ENCODE measurements around the gene RNASEH2A.

- TF ChIP-seq, protein P1, sequence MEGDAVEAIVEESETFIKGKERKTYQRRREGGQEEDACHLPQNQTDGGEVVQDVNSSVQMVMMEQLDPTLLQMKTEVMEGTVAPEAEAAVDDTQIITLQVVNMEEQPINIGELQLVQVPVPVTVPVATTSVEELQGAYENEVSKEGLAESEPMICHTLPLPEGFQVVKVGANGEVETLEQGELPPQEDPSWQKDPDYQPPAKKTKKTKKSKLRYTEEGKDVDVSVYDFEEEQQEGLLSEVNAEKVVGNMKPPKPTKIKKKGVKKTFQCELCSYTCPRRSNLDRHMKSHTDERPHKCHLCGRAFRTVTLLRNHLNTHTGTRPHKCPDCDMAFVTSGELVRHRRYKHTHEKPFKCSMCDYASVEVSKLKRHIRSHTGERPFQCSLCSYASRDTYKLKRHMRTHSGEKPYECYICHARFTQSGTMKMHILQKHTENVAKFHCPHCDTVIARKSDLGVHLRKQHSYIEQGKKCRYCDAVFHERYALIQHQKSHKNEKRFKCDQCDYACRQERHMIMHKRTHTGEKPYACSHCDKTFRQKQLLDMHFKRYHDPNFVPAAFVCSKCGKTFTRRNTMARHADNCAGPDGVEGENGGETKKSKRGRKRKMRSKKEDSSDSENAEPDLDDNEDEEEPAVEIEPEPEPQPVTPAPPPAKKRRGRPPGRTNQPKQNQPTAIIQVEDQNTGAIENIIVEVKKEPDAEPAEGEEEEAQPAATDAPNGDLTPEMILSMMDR (IDR thresholded peaks at IDR 0.05; ENCODE audit: poor library complexity, severe bottlenecking) = no peak
- TF ChIP-seq POLR2AphosphoS5 (IDR thresholded peaks at IDR 0.05) (no peak), SMC3 (conservative IDR thresholded peaks at IDR 0.05; ENCODE audit: poor library complexity) (no peak)
- TF ChIP-seq, protein P2, sequence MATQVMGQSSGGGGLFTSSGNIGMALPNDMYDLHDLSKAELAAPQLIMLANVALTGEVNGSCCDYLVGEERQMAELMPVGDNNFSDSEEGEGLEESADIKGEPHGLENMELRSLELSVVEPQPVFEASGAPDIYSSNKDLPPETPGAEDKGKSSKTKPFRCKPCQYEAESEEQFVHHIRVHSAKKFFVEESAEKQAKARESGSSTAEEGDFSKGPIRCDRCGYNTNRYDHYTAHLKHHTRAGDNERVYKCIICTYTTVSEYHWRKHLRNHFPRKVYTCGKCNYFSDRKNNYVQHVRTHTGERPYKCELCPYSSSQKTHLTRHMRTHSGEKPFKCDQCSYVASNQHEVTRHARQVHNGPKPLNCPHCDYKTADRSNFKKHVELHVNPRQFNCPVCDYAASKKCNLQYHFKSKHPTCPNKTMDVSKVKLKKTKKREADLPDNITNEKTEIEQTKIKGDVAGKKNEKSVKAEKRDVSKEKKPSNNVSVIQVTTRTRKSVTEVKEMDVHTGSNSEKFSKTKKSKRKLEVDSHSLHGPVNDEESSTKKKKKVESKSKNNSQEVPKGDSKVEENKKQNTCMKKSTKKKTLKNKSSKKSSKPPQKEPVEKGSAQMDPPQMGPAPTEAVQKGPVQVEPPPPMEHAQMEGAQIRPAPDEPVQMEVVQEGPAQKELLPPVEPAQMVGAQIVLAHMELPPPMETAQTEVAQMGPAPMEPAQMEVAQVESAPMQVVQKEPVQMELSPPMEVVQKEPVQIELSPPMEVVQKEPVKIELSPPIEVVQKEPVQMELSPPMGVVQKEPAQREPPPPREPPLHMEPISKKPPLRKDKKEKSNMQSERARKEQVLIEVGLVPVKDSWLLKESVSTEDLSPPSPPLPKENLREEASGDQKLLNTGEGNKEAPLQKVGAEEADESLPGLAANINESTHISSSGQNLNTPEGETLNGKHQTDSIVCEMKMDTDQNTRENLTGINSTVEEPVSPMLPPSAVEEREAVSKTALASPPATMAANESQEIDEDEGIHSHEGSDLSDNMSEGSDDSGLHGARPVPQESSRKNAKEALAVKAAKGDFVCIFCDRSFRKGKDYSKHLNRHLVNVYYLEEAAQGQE (IDR thresholded peaks at IDR 0.05; ENCODE audit: borderline replicate concordance) = no peak
Observed at GRCh38 chr19:12784394-12784870, 22.0 kb upstream of the RNASEH2A start.

Data from neural cell (in vitro differentiated cells).